ENCODE data around the gene CHD3. TPM values are rescaled to one million over a fixed set of nuclear protein-coding genes. Genes with fewer than 3 reads are reported as not detected.

CHD3 gene
- total RNA-seq, 1 donor from 2014 or later, result 77.9 TPM

GRCh38 chr17:7887482-7888183 is 956 bp upstream of the CHD3 start:
- no peaks in the 10 kb centered on the region for H3K27me3 ChIP-seq (ENCODE audit: low read depth)
- H3K9me3 ChIP-seq, result no peaks in the 10 kb centered on the region
- peak overlapping the region; percentile 92 for H3K27ac ChIP-seq
- H3K4me3 ChIP-seq, result peak overlapping the region; percentile 93
- peak; percentile 95 for DNase-seq
- peaks cover 56% of the 10 kb centered on the region for H3K4me1 ChIP-seq
- peaks cover 25% of the 10 kb centered on the region for H3K36me3 ChIP-seq
- intact Hi-C loops (cut with DNase I), result no loop called here
- ATAC-seq, result peak; percentile 92
- TF ChIP-seq, protein P1, sequence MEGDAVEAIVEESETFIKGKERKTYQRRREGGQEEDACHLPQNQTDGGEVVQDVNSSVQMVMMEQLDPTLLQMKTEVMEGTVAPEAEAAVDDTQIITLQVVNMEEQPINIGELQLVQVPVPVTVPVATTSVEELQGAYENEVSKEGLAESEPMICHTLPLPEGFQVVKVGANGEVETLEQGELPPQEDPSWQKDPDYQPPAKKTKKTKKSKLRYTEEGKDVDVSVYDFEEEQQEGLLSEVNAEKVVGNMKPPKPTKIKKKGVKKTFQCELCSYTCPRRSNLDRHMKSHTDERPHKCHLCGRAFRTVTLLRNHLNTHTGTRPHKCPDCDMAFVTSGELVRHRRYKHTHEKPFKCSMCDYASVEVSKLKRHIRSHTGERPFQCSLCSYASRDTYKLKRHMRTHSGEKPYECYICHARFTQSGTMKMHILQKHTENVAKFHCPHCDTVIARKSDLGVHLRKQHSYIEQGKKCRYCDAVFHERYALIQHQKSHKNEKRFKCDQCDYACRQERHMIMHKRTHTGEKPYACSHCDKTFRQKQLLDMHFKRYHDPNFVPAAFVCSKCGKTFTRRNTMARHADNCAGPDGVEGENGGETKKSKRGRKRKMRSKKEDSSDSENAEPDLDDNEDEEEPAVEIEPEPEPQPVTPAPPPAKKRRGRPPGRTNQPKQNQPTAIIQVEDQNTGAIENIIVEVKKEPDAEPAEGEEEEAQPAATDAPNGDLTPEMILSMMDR (IDR thresholded peaks at IDR 0.05), result no peak

- ATAC-seq, result peak; percentile 82 to 83
- Histone ChIP-seq H3K4me3 (peak overlapping the region; percentile 15), H3K27ac (peak overlapping the region; percentile 92), H3K36me3 (peaks cover 43% of the 10 kb centered on the region), H3K4me1 (peaks cover 46% of the 10 kb centered on the region), H3K27me3 (ENCODE audit: low read depth) (no peaks in the 10 kb centered on the region), H3K9me3 (no peaks in the 10 kb centered on the region)
- TF ChIP-seq, protein P1 (IDR thresholded peaks at IDR 0.05), result peak; percentile 53
- DNase-seq, result peak; percentile 97
- intact Hi-C loops (cut with DNase I), result no loop called here
Measured at GRCh38 chr17:7889166-7889955, 772 bp downstream of the CHD3 start.

DNA sequence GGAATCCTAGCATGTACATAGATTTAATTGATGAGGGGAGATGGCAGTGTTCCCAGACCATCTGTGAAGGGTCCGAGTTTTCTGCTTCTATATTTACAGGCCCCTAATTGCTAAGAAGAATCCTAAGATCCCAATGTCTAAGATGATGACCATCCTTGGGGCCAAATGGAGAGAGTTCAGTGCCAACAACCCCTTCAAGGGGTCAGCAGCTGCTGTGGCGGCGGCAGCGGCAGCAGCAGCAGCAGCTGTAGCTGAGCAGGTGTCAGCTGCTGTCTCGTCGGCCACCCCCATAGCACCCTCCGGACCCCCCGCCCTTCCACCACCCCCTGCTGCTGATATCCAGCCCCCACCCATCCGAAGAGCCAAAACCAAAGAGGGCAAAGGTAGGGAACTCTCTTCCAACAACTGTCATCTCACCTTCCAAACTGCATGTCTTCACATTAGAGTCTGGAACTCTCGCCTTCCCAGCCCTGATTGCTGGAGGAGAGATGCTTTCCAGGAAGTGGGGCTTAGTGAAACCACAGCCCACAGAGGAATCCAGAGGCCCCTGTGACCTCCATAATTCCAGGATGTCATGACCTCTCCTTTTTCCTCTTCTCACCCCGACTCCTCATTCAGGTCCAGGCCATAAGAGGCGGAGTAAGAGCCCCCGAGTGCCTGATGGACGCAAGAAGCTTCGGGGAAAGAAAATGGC is 4.7 kb downstream of the CHD3 start:
- H3K4me3 ChIP-seq, result no peak overlapping the region
- H3K27ac ChIP-seq, result no peak overlapping the region
- no peak for DNase-seq
- no peaks in the 10 kb centered on the region for H3K9me3 ChIP-seq
- peaks cover 20% of the 10 kb centered on the region for H3K4me1 ChIP-seq
- TF ChIP-seq, protein P1 (IDR thresholded peaks at IDR 0.05), result no peak
- peaks cover 79% of the 10 kb centered on the region for H3K36me3 ChIP-seq
- intact Hi-C loops (cut with DNase I), result no loop called here
- ATAC-seq, result no peak
- no peaks in the 10 kb centered on the region for H3K27me3 ChIP-seq (ENCODE audit: low read depth)

GRCh38 chr17:7894226-7894625 is 5.6 kb downstream of the CHD3 start:
- intact Hi-C loops (cut with DNase I), result no loop called here
- no peak overlapping the region for H3K27ac ChIP-seq
- peaks cover 11% of the 10 kb centered on the region for H3K4me1 ChIP-seq
- TF ChIP-seq, protein P1 (IDR thresholded peaks at IDR 0.05), result no peak
- no peaks in the 10 kb centered on the region for H3K9me3 ChIP-seq
- peaks cover 88% of the 10 kb centered on the region for H3K36me3 ChIP-seq
- H3K4me3 ChIP-seq, result no peak overlapping the region
- ATAC-seq (no peak), DNase-seq (no peak)
- H3K27me3 ChIP-seq (ENCODE audit: low read depth), result no peaks in the 10 kb centered on the region

DNA sequence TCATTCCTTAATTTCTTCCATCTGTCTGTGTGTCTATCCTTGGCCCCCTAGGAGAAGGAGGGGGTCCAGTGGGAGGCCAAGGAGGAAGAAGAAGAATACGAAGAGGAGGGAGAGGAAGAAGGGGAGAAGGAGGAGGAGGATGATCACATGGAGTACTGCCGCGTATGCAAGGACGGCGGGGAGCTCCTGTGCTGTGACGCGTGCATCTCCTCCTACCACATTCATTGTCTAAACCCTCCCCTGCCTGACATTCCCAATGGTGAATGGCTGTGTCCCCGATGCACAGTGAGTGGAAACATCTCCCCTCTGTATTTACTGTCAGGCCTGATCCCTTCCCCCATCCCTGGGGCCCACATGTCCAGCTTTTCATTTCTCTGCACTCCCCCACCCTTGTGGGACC is 6.3 kb downstream of the CHD3 start:
- Histone ChIP-seq H3K4me3 (no peak overlapping the region), H3K27ac (no peak overlapping the region), H3K27me3 (ENCODE audit: low read depth) (no peaks in the 10 kb centered on the region), H3K4me1 (peaks cover 5% of the 10 kb centered on the region), H3K36me3 (peaks cover 95% of the 10 kb centered on the region), H3K9me3 (no peaks in the 10 kb centered on the region)
- no peak for DNase-seq
- intact Hi-C loops (cut with DNase I), result no loop called here
- ATAC-seq, result no peak
- TF ChIP-seq, protein P1 (IDR thresholded peaks at IDR 0.05), result no peak
